Panc1 (cell line): ENCODE data around the gene KMT2C.
"Not testable (repeated sequence)": the region's sequence is repeated elsewhere in the genome, so short reads cannot be mapped to it uniquely, and the experiment has no call there.

Source experiments
- POLR2AphosphoS5 ChIP-seq: IDR thresholded peaks from 2 replicates; pipeline ENCODE4 v1.6.1; 2012; ENCODE audit warnings: mild to moderate bottlenecking, low read depth, low read length, moderate library complexity
- TCF7L2 ChIP-seq: IDR thresholded peaks from 2 replicates; pipeline ENCODE4 v1.6.1; 2011; ENCODE audit warnings: mild to moderate bottlenecking, low read depth, low read length, inconsistent platforms
- TF ChIP-seq, protein P1 (sequence below): fragments of 450-650 bp; IDR thresholded peaks from 2 replicates; pipeline ENCODE4 v1.5.1; 2017; ENCODE audit warnings: mild to moderate bottlenecking
- TF ChIP-seq, protein P2 (sequence below), 2 experiments: IDR thresholded peaks; 2 replicates each; pipeline ENCODE4 v1.6.1; 2011 to 2012; ENCODE audit warnings: low read depth in 2 of 2, control low read depth in 1 of 2, low read length in 1 of 2, mild to moderate bottlenecking in 1 of 2, moderate library complexity in 1 of 2; ENCODE audit not compliant: insufficient read depth in 1 of 2

DNA sequence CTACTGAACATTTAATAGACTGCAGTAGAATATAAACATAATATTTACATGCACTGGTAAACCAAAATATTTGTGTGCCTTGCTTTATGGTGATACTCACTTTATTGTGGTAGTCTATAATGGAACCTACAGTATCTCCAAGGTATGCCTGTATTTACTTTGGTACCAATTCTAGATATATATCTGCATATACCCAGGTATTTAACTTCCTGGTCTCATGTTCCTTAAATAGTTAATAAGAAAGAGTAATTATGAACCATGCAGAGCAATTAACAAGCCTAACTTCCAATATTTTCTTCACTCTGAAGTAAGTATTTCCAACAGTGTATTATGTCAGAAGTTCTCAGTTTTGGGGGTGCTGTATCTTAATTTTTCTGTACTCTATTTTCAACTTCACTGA is 57.3 kb downstream of the KMT2C start:
- TF ChIP-seq, protein P1, sequence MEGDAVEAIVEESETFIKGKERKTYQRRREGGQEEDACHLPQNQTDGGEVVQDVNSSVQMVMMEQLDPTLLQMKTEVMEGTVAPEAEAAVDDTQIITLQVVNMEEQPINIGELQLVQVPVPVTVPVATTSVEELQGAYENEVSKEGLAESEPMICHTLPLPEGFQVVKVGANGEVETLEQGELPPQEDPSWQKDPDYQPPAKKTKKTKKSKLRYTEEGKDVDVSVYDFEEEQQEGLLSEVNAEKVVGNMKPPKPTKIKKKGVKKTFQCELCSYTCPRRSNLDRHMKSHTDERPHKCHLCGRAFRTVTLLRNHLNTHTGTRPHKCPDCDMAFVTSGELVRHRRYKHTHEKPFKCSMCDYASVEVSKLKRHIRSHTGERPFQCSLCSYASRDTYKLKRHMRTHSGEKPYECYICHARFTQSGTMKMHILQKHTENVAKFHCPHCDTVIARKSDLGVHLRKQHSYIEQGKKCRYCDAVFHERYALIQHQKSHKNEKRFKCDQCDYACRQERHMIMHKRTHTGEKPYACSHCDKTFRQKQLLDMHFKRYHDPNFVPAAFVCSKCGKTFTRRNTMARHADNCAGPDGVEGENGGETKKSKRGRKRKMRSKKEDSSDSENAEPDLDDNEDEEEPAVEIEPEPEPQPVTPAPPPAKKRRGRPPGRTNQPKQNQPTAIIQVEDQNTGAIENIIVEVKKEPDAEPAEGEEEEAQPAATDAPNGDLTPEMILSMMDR, result not testable (repeated sequence)
- TF ChIP-seq POLR2AphosphoS5, TCF7L2: not testable (repeated sequence)
- TF ChIP-seq, protein P2, sequence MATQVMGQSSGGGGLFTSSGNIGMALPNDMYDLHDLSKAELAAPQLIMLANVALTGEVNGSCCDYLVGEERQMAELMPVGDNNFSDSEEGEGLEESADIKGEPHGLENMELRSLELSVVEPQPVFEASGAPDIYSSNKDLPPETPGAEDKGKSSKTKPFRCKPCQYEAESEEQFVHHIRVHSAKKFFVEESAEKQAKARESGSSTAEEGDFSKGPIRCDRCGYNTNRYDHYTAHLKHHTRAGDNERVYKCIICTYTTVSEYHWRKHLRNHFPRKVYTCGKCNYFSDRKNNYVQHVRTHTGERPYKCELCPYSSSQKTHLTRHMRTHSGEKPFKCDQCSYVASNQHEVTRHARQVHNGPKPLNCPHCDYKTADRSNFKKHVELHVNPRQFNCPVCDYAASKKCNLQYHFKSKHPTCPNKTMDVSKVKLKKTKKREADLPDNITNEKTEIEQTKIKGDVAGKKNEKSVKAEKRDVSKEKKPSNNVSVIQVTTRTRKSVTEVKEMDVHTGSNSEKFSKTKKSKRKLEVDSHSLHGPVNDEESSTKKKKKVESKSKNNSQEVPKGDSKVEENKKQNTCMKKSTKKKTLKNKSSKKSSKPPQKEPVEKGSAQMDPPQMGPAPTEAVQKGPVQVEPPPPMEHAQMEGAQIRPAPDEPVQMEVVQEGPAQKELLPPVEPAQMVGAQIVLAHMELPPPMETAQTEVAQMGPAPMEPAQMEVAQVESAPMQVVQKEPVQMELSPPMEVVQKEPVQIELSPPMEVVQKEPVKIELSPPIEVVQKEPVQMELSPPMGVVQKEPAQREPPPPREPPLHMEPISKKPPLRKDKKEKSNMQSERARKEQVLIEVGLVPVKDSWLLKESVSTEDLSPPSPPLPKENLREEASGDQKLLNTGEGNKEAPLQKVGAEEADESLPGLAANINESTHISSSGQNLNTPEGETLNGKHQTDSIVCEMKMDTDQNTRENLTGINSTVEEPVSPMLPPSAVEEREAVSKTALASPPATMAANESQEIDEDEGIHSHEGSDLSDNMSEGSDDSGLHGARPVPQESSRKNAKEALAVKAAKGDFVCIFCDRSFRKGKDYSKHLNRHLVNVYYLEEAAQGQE (IDR thresholded peaks at IDR 0.05; ENCODE audit: insufficient read depth in 1 of 2, low read depth in 2 of 2, low read length in 1 of 2), result not testable (repeated sequence)
